PFSK-1 (cell line): ENCODE data around the gene WNK1.
A peak's percentile ranks its signal among the peaks of the same experiment; 100 is the strongest.

Source experiments
- FOXP2 ChIP-seq: optimal IDR thresholded peaks from 2 replicates; pipeline ENCODE3; 2011; ENCODE audit warnings: borderline replicate concordance, control low read depth, inconsistent platforms; ENCODE audit not compliant: insufficient read depth; ENCODE audit errors: extremely low read length, extremely low read depth
- POLR2AphosphoS5 ChIP-seq: IDR thresholded peaks from 2 replicates; pipeline ENCODE4 v1.6.1; 2012; ENCODE audit warnings: low read depth, mild to moderate bottlenecking, control low read depth, low read length, moderate library complexity
- SIN3A ChIP-seq: IDR thresholded peaks from 2 replicates; pipeline ENCODE4 v1.6.1; 2012; ENCODE audit warnings: mild to moderate bottlenecking, low read length, moderate library complexity, borderline replicate concordance; ENCODE audit not compliant: insufficient read depth
- TAF1 ChIP-seq: IDR thresholded peaks from 2 replicates; pipeline ENCODE4 v1.6.1; 2012; ENCODE audit warnings: low read length, control low read depth, borderline replicate concordance; ENCODE audit not compliant: insufficient read depth
- TF ChIP-seq, protein P1 (sequence below), 2 experiments: IDR thresholded peaks; 2 replicates each; pipeline versions ENCODE4 v1.6.1 to v1.8.0; 2011 to 2012; ENCODE audit warnings: low read depth in 2 of 2, low read length in 2 of 2, control low read depth in 1 of 2, inconsistent platforms in 1 of 2, mild to moderate bottlenecking in 1 of 2, moderate library complexity in 1 of 2; ENCODE audit not compliant: insufficient read depth in 1 of 2

The WNK1 gene

GRCh38 chr12:946212-946611, 193.8 kb downstream of the WNK1 start:
- TF ChIP-seq SIN3A (no peak), POLR2AphosphoS5 (no peak), FOXP2 (no peak), TAF1 (no peak)
- TF ChIP-seq, protein P1, sequence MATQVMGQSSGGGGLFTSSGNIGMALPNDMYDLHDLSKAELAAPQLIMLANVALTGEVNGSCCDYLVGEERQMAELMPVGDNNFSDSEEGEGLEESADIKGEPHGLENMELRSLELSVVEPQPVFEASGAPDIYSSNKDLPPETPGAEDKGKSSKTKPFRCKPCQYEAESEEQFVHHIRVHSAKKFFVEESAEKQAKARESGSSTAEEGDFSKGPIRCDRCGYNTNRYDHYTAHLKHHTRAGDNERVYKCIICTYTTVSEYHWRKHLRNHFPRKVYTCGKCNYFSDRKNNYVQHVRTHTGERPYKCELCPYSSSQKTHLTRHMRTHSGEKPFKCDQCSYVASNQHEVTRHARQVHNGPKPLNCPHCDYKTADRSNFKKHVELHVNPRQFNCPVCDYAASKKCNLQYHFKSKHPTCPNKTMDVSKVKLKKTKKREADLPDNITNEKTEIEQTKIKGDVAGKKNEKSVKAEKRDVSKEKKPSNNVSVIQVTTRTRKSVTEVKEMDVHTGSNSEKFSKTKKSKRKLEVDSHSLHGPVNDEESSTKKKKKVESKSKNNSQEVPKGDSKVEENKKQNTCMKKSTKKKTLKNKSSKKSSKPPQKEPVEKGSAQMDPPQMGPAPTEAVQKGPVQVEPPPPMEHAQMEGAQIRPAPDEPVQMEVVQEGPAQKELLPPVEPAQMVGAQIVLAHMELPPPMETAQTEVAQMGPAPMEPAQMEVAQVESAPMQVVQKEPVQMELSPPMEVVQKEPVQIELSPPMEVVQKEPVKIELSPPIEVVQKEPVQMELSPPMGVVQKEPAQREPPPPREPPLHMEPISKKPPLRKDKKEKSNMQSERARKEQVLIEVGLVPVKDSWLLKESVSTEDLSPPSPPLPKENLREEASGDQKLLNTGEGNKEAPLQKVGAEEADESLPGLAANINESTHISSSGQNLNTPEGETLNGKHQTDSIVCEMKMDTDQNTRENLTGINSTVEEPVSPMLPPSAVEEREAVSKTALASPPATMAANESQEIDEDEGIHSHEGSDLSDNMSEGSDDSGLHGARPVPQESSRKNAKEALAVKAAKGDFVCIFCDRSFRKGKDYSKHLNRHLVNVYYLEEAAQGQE (IDR thresholded peaks at IDR 0.05; ENCODE audit: insufficient read depth in 1 of 2, low read depth in 2 of 2, low read length in 2 of 2) = no peak

- TF ChIP-seq, protein P1 (IDR thresholded peaks at IDR 0.05; ENCODE audit: insufficient read depth in 1 of 2, low read depth in 2 of 2, low read length in 2 of 2) = no peak
- TF ChIP-seq FOXP2 (no peak), SIN3A (no peak), POLR2AphosphoS5 (no peak), TAF1 (no peak)
Measured at GRCh38 chr12:946631-947030, 194.3 kb downstream of the WNK1 start.

DNA sequence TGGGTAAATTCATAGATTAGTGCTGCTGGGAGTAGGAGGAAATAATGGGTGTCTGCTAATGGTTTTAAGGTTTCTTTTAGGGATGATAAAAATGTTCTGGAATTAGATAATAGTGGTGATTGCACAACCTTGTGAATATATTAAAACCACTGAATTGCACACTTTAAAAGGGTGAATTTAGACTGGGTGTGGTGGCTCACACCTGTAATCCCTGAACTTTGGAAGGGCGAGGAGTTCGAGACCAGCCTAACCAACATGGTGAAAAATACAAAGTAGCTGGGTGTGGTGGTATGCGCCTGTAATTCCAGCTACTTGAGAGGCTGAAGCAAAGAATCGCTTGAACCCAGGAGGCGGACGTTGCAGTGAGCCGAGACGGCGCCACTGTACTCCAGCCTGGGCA, 195.9 kb downstream of the WNK1 start:
- TF ChIP-seq FOXP2 = no peak
- TF ChIP-seq POLR2AphosphoS5 = no peak
- no peak for TF ChIP-seq SIN3A
- TF ChIP-seq, protein P1 (IDR thresholded peaks at IDR 0.05; ENCODE audit: insufficient read depth in 1 of 2, low read depth in 2 of 2, low read length in 2 of 2) = no peak
- no peak for TF ChIP-seq TAF1

- TF ChIP-seq TAF1 (peak; percentile 93; the same call in 1 of the 2 replicates), POLR2AphosphoS5 (peak; percentile 99), SIN3A (peak; percentile 62; the same call in 1 of the 2 replicates), FOXP2 (peak; percentile 51)
- TF ChIP-seq, protein P1 (IDR thresholded peaks at IDR 0.05; ENCODE audit: insufficient read depth in 1 of 2, low read depth in 2 of 2, low read length in 2 of 2) = no peak
Measured at GRCh38 chr12:949453-950191, 197.2 kb downstream of the WNK1 start, which contains the start of gene RAD52. TSS of gene RAD52 (minus strand) at chr12:949694. CDS start at chr12:933058, 16,636 bp downstream.
